GM21528 (cell line): ENCODE results near the gene CHMP6.

Experiments used
- ATAC-seq: cut with Tn5 transposase; IDR thresholded peaks from one replicate; pipeline ENCODE4 v1.9.1; 2021; ENCODE audit warnings: mild to moderate bottlenecking, moderate library complexity; ENCODE audit not compliant: unreplicated experiment, low FRiP score

Gene CHMP6

DNA sequence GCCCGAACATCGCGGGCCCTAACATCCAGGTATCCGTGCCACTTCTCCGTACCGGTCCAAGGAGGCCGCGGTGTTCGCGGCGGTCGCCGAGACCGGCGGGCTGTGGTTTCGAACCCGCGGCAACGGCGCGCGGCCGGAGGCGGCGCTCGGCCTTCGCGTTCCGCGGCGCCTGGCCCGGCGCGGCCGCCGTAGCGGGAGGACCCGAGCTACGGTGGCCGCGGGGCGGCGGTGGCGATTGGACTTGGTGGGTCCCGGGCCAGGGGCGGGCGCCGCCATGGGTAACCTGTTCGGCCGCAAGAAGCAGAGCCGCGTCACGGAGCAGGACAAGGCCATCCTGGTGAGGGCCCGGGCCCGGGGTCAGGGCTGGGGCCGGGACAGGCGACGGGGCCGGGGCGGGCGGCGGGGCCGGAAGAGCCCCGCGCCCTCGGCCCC is at the start of gene CHMP6:
Gene CHMP6, plus strand, starts transcription at position 197 of the 432 bp plus-strand sequence. Its CDS starts 78 bp downstream, at position 275.
- ATAC-seq = peak; percentile 50

DNA sequence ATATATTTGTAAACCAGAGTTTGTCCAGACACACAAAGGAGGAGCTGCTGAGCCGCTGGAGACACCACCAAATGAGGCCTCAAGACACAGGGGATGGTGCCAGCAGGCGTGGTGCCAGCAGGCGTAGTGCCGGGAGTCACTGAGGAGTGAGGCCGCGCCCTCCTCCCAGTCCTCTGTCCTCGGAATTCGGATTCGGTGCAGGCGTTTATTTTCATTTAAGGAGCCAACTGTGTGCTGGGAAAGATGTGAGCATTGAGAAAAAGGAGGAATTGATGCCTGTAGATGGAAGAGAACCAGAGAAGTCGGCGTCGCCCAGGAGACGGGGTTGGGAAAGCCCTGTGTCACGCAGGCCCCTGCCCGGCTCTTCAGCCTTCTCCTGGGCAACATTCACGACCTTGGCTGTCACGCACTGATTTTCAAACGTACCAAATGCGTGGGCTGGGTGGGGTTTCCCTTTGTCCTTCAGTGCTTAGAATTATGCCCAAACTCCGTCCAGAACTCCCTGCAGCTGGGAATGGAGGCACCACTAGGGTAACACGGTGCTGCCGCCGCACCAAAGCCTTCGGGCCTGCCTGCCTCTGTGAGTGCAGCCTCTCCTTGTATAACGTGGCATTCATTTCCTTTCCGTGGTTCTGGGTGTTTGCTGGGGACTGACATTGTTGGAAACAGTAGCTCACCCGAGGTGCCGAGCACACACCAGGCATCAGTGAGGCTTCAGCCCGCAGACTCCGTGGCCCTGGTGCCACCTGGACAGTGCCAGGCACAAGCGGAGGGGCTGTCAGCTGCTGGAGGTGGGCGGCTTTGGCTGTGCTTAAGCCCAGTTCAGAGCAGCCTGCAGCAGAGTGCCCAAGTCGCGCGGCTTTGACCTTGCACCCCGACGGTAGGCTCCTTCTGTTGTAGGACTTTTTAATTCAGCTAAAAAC is 49.0 kb upstream of the CHMP6 start:
- ATAC-seq = no peak

DNA sequence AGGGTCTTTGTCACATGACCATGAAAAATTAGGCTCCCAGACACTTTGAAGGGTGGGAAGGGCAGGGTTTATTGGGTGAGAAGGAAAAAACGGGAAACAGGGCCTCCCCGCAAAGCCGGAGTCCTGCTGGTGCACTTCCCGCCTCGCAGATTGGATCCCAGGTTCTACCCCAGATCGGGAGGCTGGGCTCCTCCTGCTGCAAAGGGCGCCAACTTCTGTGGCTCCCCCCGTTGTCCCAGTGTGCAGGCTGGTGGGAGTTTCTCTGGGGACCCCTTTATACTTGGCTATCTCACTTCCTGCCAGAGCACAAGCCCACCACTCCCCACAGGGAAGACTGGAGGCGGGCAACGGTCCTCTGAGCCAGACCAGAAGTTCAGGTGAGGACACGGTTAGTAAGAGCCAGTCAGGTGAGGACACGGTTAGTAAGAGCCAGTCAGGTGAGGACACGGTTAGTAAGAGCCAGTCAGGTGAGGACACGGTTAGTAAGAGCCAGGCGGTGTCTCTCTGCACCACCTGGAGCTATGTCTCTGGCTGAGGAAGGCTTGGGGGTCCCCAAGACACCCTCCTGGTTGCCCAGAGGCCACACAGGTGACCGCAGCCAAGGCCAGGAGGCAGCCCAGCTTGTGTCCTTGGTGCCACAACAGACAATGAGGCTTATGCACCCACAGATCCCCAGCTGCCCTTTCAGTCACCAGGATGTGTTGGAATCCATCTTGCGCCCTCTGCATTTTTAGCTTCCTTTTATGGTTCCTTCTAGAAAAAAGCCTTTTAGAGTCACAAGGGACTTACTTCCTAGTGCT is 48.1 kb upstream of the CHMP6 start:
- no peak for ATAC-seq

DNA sequence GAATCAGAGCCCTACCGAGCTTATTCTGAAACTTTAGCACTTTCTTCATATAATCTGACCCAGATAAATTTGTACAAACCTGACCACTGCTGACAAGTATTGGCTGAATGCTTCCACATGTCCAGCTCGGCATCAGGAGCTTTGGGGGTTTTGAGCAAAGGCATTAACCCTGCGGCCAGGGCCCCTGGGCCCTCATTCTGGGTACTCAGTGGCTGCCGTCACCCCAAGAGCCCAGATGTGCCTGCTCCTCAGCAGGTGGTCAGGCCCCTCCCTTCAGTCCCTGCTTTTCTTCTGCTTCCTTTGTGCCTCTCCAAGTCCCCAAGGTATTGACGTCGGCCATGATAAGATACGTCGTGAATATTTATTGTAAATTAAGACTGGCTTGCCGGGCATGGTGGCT is 47.3 kb upstream of the CHMP6 start:
- ATAC-seq = no peak

DNA sequence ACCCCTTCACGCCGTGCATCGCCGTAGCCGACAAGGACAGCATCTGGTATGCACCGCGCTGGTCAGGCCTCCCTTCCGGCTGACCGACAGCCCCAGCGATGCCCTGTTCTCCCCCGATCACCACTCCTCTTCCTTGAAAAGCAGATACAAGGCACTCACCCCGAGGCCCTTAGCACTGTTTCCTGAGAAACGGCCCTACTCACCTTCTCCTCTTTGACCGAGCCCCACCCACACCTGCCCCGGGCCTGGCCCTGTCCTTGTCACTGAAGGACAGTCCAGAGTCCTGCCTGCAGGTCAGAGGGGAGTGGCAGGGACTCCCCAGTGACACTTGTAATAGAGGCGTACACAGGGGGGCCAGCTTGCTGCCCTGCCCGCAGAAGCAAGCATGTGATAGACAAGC is 45.9 kb upstream of the CHMP6 start:
- ATAC-seq = no peak

DNA sequence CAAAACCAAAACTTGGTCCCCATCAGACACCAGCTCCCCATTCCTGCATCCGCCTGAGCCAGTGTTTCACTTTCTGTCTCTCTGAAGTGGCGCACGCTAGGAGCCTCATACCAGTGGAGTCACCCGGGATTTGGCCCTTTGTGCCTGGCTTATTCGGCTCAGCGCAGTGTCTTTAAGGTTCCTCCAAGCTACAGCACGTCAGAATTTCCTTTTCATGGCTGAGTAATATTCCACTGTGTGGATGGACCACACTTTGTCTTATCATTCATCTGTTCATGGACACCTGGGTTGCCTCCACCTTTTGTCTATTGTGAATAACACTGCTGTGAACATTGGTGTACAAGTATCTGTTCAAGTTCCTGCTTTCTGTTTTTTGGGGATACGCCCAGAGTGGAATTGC is 45.2 kb upstream of the CHMP6 start:
- ATAC-seq = no peak

DNA sequence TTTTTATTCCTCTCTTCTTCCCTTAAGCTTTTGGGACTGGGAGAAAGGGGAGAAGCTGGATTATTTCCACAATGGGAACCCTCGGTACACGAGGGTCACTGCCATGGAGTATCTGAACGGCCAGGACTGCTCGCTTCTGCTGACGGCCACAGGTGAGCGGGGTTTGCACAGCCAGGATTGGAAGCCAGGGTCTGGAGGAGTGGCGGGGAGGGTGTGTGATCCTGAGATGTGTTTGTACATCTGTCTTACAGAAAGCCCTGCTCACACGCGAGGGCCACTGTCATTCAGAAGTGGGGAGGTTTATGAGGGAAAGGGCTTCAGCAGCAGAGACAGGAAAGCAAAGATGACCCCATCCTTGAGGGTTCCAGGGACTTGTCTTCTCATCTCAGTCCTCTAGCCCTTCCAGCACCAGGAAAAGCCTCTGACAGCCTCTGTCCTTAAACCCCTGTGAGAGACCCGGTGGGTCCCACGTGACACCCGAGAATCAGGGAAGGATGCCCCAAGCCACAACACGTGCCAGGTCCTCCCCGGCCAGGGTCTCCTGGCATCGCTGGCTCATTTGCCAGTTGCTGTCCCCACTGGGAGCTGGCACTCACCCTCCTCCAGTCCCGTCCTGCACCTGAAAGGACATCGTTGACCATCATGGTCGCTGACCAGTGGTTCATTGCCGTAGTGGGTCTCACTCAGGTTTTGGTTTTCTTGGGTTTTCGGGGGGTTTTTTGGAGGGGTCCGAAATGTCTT is 44.3 kb upstream of the CHMP6 start:
- ATAC-seq = no peak

DNA sequence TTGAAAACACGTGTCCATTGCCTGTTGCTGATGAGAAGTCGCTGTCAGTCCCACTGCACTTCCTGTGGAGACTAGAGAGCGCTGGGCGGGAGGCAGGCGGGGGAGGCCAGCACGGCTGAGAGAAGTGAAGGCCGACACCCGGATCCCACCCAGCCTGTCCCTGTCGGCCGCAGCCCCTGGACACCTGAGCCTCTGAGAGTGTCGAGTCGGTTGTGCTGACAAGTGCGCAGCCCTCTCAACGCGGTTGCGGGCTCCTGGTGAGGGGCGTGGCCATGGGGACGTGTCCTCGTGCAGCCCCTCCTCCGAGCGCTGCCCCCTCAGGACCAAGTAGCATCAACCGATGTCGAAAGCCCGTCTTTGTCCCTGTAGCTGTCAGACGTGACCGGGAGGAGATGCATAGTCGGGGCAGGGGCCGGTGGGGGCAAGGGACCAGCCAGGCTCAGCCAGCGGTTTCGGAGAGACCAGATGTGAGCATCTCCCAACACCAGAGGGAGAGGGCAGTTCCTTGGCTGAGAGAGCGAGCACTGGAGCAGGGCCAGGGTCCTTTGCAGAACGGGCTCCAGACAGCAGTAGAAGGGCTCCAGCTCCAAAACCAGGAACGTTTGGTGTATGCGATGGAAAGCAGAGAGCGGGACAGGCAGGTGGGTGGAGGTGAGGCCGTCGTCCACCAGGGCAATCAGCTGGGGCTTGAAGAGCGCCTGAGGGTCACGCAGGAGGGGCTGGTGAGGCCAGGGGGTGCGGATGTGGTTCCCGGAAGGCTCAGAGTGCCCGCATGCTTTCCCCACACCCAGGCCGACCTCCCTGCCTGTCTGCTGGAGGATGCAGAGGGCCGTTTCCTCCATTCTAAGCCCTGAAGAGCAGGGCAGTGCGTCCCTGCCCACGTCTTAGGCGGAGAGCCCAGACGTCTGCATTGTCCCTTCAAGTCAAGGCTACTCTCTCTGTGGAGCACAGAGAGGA is 43.3 kb upstream of the CHMP6 start:
- no peak for ATAC-seq

DNA sequence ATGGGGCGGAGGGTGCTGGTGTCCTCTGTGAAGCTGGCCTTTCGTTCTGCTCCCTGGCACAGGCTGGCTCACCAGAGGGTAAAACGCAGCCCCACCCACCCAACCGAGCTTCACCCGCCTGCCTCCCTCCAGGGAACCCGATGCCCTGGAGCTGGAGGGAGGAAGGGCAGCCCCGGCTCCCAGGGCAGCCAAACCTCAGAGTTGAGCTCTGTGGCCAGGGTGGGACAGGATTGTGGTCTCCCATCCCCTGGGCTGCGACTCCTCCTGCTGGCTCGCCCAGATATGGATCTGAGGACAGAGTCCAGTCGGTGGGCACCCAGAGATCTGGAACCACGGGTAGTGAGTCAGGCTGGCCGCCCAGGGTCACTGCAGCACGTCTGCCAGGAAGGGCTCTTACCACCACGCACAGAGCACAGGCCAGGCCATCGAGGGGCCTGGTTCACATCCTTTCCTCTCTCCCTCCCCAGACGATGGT is 42.6 kb upstream of the CHMP6 start:
- no peak for ATAC-seq

DNA sequence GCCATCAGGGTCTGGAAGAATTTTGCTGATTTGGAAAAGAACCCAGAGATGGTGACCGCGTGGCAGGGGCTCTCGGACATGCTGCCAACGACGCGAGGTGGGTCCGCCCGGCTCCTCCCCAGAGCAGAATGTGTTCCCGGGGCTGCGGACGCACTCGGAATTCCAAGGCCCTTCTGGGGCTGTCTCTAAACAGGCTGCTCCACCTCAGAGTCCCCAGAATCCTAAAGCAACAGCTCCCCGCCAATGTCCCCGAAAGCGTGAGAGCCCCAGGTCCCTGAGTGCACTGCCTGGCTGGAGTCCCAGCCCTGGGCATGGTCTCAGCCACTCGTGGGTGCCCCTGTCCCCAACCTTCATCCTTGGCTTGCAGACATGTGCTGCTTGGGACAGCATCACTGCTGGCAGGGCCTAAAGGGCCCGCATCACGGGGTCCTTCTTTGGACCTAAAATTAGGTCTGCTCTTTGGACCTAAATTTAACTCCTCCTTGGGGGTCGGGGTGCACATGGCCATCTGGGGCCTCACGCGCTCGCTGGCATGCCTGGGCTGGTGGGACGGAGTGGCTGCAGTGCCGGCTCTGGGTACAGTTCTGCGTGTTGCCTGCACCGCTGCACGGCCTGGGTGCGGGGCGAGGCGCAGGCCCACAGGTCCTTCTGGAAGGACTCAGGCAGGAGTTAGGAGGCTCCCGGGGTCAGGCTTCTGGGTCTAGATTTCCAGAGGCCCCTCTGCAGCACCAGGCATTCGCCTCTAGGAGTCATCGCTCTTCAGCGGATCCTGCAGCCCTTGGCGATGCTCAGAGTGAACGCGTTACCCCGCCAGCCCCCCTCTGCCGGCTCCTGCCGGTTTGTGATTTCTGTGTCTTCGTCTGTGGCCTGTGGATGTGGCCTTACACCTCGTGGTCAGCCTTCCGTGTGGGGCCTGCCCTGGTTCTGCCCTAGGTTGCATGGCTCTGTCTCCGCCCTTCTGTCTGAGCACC is 41.9 kb upstream of the CHMP6 start:
- no peak for ATAC-seq

DNA sequence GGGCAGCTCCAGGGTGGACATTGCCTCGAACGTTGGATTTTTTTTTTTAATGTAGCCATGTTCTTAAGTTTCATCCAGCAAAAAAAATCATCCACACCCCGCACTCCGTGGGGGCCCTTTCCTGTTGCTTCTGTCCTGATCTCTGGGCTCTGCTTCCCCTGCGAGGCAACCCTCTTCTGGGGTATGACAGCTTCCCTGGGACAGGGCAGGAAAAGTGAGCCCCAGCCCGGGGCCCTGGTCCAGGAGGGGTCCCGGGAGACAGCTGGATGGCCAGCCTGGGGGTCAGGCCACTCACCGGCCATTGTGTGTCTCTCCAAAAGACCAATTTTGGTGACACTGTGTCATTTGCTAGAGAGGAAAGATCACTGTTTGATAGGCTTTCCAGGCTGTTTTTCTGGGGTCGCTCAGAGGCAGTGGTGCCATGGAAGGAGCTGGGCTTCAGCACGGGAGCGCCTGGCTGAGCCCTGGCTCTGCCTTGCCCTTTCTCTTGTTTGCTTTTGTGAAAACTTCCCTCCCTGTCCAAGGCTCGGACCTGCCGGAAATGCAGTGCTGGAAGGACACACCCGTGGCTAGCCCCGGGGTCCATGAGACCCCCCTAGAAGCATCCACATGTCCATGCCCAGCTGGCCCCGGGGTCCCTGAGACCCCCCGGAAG is 41.0 kb upstream of the CHMP6 start:
- ATAC-seq = no peak

DNA sequence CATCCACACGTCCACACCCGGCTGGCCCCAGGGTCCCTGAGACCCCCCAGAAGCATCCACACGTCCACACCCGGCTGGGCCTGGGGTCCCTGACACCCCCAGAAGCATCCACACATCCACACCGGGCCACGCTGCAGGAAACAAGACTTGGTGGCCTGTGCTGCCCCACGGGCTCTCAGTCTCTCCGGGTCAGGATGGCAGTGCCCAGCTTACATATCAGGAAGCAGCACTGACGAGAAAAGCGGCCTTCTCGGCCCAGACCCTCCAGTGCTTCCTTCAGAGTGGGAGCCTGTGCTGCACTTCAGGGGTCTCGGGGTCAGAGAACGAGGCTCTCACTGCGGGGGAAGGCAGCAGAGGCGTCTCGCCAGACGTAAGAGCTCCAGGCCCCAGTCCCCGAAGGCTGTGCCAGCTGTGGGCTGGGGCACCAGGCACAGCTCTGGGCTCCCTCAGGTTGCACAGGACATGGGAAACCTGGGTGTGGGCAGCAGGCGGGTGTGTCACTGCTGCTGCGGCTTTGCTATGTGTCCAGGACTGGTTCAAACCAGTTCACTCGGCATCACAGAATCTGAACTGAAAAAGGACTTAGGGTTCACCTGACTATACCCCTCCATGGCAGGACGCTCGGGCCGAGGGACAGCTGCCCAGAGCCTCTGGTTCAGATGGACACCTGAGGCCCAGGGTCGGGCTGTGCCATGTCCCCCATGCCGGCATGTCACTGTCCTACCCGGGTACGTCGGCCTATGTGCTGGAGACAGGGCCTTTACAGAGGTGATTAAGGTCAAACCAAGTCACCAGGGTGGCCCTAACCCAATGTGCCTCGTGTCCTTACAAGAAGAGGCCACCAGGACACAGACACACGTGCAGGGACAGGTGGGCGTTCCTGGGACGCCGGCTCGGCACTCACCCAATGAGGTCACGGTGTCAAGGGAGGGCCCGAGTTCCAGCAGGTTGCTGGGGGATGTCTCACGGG is 40.2 kb upstream of the CHMP6 start:
- no peak for ATAC-seq

DNA sequence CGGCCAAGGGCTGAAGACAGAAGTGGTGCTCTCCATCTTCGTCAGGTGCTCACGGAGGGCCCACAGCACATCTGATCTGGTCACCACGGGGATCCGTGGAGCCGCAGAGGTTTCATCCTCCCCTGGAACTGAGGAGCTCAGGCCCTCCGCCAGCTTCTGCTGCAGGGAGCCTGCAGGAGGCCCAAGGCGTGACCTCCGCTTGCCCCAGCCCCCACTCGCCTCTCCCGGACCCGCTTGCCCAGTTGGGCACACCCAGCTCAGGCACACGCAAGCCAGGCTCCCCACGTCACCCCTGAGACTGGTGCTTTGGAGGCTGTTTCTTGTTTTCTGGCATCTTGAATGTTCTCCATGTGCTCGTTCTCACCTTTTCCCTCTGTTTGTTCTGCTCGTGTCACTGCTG is 39.4 kb upstream of the CHMP6 start:
- ATAC-seq = no peak

DNA sequence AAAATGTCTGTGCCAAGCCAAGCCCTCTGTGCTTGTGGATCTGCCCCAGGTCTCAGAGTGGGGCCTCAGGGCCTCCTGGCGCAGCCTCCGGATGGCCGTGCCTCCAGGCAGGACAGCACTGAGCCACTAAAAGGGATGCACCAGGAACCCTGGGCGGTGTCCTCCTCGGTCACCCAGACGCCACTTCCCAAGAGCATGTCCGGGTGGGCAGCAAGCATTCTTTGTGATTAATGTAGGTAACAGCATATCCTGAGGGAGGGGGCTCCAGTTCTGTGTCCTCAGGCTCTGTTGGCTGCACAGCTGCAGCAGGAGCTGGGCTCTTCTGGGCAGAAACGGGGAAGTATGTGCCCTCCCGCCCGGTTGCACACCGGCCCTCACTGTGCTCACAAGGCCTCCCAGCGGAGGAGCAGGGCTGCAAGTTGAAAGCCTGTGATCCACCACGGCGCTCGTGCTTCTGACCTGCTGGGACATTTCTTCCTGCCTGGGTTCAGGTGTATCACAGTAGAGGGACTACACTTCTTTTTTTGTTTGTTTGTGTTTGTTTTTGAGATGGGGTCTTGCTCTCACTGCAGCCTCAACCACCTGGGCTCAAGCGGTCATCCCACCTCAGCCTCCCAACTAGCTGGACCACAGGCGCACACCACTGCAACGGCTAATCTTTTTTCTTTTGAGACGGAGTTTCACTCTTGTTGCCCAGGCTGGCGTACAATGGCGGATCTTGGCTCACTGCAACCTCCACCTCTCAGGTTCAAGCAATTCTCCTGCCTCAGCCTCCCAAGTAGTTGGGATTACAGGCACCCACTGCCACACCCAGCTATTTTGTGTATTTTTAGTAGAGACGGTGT is 37.9 kb upstream of the CHMP6 start:
- ATAC-seq = no peak

DNA sequence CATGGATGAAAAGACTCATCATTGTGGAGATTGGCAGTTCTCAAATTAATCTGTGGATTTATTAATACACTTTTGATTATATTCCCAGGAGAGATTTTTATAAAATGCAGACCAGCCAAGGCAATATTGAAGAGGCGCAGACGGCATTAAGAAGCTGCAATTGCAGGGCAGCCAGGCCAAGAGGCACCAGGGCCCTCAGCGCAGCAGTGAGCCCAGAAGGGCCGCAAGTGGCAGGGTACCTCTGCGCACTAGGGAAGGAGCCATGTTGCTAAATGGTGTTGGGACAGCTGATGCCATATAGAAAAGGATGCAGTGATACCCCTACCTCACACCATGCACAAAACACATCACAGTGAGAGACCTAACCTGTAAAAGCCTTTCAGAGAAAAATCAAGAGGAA is 36.6 kb upstream of the CHMP6 start:
- ATAC-seq = no peak

DNA sequence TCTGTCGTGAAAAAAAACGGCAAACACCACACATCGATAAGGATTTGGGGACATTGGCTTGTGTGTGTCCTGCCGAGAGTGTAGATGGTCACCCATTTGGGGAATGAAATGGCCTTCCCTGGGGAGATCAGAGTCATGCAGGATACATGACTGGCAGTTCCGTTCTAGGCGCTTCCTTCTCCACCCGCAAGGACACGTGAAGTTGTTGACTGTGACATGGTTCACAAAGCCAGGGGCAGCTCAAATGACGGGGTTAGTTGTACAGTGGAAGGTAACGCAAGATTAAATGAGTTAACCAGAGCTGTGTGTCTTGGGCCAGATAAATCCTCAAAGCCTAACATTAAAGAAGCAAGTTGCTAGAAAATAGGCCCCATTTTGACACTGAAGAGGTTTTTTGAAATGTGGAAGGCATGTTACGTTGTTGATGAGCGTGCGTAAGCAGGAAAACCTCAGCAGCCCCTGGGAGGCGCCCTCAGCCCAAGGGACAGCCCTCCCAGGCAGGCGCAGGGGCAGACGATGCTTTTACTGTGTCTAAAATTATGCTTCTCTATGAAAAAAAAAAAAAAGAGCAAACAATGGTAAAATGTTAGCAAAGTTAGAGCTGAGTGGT is 35.9 kb upstream of the CHMP6 start:
- no peak for ATAC-seq
